HG03139 (cell line): Measurements from ENCODE around the gene ST6GALNAC4.
"Not testable (repeated sequence)": the region's sequence is repeated elsewhere in the genome, so short reads cannot be mapped to it uniquely, and the experiment has no call there.

Source experiments
- ATAC-seq: cut with Tn5 transposase; IDR thresholded peaks from one replicate; pipeline ENCODE4 v1.9.1; 2021; ENCODE audit not compliant: unreplicated experiment

The ST6GALNAC4 gene

DNA sequence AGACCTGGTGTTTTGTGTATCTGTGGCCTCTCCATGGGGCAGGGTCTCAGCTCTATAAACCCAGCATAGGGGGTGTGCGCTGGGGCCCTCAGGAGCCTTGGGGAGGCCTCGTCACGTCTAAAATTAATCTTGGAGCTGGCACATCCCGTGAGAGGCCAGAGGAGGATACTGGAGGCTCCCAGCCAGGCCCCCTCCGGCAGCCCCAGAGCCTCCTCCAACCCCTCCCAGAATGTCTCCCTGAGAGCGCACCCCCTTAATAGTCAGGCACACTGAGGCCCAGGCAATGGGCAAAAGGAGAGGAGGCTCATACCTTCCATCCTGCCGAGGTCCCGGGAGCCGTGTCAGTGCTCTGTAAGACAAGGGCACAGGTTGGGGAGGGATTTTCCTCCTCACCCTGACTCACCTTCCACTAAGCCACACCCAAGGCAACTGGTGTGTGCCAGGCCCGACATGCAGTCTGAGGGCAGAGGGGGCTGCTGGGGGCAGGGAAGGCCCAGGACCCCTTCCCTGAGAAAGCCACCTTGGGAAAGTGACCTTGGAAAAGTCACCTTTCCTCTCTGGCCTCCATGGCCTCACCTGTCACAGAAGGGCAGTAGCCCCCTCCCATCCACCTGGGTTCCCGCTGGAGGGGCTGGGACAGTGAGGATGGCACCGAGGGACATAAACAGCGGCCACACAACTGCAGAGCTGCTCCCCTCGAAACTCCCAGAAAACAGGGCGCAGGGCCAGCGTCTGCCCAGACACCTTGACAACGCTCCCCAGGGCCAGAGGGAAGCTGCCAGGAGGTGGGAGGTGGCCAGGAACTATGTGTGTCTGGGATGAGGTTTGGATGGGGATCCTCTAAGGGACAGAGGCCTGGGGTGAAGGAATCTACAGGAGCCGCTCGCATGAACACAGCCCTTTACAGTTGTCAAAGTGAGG lies 42.3 kb downstream of the ST6GALNAC4 start:
- ATAC-seq, result no peak

DNA sequence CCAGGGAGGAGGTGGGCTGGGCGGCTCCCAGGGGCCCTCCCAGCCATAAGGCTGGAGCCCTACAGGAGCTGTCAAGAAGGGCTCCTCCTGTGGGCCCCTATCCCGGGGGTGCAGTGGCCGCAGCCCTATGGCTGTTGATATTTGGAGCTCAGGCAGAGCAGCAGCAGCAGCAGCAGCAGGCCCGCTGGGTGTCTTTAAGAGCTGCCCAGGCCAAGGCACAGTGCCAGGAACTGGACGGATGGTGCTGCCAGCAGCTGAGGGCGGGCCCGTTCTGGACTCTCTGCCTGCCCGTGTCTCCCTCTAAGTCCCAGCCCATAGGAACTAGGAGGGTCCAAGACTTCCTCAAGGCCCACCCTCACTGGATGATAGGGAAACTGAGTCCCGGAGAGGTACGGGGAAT lies 43.0 kb downstream of the ST6GALNAC4 start:
- no peak for ATAC-seq

DNA sequence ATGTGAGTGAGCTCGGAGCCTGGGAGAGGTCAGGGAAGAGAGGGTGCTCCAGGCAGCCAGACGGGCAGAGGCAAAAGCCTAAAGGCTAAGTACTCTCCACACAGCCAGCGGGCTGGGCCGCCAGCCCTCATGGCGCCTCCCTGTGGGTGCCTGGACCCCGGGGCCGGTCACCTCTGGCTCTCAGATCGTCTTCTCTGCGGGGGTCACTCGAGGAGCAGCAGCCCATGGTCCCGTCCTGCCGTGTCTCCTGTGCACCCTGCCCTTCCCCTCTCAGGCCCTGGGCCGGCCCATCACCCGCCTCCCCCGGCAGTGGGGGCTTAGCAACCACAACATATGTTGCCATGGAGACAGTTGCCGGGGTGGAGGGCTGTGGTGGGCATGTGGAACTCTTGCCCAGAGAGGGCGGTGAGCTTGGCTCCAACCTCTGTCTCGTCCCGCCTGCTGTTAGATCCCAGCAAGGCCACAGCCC lies 43.6 kb downstream of the ST6GALNAC4 start:
- no peak for ATAC-seq

DNA sequence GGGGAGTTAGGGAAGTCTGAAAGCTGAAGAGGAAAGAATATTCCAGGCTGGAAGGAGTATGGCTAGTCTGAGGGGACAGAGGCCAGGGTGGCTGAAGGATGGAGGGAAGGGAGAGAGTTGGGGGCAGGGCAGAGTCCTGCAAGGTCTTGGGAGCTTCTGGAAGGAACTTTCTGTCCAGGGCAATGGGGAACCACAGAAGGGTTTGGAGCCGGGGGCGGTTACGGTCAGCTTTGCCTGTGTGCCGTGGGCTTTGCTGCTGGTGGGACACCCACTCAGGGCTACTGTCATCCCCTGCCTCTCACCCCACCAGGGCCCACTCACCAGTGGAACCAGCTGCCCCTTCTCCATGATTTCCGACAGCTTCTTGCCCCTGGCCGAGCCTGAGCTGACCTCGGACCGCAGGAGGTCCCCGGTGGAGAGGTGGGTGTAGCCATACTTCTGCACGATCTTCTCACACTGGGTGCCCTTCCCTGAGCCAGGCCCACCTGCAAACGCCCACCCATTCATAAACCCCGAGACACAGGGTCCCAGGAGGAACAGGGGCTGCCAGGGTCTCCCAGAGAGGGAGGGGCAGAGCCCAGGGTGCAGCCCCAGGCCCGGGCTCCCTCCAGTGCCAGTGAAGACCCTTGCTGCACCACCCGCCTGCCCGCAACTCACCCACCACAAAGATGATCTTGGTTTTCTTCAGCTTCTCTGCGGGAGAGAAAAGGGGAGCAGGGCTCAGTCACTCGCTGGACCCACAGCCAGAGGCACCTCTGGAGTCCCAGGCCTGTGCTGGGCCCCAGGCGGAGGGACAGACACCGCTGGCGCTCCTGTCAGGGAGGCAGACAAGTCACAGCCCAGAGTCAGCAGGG lies 44.2 kb downstream of the ST6GALNAC4 start:
- ATAC-seq, result no peak

DNA sequence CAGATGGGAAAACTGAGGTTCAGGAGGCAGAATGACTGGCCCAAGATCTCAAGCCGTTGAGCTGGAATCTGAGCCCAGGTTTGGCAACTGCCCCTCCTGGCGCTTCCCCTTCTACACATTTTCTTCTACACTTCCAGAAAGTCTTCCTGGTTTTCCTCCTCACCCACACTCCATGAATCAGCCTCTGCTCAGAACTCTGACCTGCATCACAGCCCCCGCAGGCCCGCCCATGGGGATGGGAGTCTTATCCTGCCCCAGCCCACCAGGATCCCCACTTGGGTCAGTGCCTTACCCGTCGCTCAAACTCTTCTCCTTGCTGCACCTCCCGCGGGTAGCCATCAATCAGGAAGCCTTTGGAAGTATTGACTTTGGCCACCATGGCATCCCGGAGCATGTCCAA lies 45.3 kb downstream of the ST6GALNAC4 start:
- ATAC-seq, result no peak

DNA sequence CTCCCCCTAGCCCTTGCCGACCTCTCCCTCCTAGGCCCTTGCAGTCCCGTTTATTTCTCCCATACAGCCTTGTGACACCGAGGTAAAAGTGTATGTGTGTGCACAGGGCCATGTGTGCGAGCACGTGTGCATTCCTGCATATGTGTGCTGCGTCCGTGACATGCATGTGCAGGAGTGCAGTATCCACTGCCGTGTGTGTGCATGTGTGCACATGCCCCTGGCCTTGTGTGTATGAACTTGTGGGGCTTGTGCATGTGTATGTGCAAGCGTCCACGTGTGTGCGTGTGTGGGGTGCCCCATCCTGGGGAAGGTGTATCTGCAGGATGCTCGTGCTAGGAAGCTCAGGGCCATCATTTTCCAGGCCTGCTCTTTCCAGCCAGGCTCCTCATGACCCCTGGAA lies 46.0 kb downstream of the ST6GALNAC4 start:
- no peak for ATAC-seq

DNA sequence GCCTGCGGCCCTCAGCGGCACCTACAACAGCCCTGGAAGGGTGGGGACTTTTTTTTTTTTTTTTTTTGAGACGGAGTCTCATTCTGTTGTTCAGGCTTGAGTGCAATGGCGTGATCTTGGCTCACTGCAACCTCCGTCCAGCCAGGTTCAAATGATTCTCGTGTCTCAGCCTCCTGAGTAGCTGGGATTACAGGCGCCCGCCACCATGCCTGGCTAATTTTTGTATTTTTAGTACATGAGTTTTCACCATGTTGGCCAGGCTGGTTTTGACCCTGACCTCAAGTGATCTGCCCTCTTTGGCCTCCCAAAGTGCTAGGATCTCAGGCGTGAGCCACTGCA lies 46.7 kb downstream of the ST6GALNAC4 start:
- not testable (repeated sequence) for ATAC-seq

DNA sequence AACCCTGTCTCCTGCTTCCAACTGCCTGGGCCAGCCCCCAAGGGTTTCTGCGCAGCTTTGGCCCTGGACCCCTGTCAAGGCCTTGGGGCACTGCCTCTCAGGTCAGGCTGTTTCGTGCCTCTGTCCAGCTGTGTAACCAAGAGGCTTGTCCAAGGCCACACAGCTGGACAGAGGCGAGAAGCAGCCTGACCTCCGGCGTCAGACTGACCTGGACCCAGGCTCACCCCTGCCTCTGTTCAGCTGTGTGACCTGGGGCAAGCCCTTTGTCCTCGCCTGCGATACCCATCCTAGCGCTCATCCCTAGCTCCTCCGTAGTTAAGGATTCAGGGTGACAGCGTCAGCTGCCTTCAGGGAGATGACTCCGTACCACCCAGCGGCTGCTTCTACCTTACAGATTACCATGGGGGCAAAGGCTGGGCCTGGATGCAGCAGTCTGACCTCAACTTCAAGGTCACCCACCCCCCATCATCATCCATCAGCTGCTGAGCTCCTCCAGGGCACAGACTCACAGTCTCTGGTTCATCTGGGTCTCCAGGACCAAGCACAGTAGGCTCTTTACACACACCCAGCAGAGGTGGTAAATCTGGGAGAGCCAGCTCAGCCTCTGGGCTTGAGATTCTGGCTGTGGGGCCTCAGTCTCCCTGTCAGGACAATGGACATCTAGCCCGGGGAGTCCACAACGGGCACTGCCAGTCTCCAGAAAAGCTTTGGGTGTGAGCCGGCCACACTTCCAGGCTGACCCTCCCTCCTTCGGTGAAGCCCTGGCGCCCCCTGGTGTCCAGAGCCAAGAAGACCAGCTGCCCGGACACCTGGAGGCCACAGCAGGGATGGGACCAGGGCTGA lies 47.3 kb downstream of the ST6GALNAC4 start:
- ATAC-seq, result no peak

DNA sequence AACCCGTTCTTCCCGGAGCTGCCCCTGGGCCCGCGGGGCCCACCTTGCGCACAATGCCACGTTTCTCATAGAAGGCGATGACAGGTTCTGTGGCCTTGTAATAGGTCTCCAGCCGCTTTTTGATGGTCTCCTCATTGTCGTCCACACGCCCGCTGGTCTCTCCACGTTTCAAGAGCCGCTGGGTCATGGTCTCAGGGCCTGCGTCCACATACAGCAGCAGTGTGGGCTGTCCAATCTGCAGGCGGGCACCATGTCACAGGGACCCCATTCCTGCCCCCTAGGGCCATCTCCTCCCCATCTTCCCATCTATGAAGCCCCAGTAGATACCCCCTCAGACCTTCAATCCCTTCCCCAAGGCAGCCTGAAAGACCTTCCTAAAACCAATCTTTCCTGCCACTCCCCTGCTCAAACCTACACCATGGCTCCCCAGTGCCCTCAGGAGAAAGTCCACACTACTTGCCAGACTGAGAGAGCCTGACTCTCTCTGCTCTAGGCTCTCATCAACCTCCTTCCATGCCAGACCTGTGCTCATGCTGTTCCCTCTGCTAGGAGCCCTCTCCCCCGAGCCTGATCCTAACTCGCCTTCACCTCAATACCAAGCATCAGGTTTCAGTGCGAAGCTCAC lies 48.5 kb downstream of the ST6GALNAC4 start:
- ATAC-seq, result no peak

DNA sequence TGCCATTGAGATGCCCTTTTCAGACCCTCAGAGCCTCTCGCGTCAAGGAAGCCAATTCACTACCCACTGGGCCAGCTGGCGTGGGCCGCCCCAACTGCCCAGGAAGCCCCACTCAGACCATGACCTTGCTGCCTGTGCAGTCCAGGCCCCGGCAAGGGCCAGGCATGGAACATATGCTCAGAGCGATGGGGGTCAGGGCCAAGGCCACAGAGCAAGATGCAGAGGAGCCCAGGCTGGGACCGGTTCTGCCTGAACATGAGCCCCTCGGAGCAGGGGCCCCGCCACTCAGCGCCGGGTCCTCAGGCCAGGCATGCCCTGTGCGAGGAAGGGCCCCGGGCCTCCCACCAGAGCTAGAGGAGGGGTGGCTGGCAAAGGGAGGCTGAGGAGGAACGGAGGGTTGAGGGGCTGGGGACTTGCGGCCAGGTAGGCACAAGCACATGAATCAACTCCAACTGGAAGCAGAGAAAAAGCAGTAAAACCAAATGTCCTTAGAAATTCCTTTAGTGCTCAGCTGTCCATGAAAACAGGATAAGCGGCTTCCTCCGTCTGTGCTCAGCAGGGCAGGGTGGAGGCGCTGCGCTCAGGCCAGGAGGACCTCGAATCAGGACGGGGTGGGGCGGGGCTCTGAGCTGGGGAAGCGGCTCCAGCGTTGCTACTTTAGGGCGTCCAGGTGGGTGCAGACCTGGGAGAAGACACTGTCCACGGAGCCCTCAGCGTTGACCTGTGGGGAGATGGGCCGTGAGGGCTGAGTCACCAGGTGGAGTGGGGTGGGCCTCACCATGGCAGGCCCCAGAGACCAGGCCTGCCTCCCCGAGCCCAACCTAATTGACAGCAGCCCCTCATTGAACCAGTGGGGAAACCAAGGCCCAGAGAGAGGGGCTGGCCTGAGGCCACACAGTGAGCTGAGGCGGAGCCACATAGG lies 49.2 kb downstream of the ST6GALNAC4 start:
- no peak for ATAC-seq

DNA sequence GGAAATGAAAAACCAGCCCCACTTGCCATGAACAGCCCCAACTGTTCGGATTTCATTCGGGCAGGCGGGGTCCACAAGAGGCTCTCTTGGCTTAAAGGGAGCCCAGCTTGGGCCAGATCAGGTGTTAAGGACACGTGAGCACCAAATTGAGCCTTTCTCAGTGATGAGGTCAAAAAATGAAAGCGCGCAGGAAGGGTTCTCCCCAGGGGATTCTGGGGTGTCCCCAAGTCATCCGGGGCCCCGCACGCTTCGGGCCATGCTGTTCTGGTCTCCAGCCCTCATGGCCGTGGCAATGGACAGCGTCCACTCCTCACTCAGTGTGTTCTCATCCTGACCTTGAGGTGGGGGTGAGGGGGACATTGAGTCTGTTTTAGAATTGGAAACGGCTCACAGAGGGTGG lies 50.3 kb downstream of the ST6GALNAC4 start:
- ATAC-seq, result no peak

DNA sequence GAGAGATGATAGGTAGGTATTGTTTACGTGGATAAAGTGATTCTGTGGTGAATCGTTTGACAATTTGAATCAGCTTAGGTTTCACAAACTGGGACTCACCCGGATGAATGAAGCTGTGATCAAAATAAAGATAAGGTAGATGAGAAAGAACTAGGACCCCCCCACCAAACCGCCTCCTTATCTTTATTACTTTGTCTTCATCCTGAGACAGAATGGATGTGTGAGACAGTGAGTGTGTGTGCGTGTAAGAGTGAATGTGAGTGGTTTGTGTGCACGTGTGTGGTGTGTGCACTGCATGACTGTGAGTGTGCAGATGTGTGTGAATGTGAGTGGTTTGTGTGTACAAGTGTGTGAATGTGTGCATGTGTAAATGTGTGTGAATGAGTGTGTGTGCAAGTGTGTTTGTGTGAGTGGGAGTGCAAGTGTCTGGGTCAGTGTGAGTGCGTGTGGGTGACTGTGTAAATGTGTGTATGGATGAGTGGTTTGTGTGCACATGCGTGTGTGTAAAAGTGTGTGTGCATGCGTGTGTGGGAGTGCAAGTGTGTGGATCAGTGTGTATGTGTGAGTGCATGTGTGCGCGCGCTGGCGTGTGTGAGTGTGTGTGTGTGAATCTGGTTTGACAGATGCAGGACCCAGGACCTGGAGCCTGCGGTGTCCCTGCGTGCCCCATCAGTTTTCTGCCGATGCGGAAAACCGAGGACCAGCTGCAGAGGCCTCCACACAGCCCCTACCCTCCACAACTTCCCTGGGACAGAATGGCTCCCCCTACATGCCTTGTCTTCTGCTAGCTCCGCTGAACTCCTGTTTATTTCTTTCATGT lies 51.0 kb downstream of the ST6GALNAC4 start:
- ATAC-seq, result no peak

DNA sequence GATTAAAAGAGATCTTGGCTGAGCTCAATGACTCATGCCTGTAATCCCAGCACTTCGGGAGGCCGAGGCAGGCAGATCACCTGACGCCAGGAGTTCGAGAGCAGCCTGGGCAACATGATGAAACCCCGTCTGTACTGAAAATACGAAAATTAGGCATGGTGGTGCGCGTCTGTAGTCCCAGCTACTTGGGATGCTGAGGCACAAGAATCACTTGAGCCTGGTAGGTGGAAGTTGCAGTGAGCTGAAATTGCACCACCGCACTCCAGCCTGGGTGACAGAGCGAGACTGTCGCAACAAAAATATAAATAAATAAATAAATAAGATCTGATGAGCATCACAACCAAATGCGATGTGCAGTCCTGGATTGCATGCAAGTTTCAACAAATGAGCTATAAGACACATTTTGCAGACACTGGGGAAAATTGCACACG lies 53.6 kb downstream of the ST6GALNAC4 start:
- ATAC-seq, result no peak

DNA sequence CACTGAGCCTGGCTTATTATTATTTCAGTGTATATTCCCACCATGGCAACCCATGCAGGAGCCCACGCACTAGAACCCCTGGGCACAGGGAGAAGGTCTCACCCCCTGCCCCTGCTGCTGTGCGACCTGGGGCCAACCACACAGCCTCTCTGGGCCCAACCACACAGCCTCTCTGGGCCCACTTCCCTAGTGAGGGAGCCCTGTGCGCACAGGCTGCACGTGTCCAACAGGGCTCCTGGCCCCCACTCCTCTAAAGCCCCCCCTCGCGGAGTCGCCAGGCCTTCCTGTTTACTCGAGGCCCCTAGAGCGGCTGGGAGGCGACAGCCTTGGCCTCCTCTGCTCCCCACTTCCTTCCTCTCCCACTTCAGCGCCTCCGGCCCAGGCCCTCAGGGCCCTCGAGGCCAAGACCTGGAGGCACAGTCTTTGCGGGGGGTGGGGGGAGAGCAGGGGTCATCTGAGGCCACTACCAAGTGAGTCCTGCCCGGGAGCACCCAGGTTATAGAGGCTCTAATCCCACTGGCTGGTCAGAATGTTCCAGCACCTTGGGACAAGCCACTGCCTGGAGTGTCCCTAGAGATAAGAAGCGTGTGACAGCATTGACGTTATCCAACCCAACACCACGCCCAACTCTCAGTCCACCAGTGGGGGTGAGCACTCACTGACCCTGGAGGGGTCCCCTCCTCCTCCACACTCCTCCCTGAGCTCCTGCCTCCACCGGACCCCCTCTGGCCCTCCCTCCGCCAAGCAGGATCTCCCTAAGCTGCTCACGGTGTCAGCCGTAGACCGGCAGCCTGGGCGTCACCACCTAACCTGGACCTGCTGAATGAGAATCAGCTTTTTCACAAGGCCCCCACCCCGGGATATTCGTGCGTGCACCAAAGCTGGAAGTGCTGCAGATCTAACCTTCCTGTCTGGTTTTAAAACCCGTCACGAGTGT lies 54.5 kb downstream of the ST6GALNAC4 start:
- no peak for ATAC-seq

DNA sequence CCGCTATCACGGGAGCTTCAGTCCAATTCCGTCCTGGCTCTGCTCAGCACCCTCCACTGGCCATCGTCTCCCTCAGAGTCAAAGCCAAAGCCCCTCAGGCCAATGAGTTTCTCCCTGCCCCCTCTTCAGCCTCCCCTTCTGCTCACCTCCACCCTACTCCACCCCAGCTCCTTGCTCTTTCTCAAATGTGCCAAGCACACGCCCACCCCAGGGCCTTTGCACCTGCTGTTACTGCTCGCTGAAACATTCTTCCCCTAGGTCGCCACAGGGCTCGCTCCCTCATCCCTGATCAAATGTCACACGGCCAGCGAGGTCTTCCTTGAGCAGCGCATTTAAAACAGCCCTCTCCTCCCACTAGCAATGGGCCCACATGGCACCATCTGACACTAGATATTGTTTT lies 56.1 kb downstream of the ST6GALNAC4 start:
- ATAC-seq, result no peak

DNA sequence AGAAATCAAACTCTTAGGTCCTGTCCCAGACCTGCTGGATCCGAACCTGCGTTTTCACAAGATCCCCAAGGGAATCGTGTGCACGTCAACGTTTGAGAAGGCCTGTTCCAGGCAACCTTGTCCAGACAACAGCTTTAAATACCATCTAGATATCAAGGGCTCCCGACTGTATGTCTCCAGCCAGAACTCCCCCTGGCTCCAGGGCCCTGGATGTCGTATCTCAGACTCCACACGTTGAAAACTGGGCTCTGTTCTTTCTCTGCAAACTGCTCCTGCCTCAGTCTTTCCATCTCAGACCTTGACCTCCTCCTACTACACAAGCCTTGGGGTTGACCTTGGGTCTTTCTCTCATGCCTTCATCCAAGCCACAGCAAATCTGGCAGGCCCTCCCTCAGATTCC lies 56.6 kb downstream of the ST6GALNAC4 start:
- ATAC-seq, result no peak

DNA sequence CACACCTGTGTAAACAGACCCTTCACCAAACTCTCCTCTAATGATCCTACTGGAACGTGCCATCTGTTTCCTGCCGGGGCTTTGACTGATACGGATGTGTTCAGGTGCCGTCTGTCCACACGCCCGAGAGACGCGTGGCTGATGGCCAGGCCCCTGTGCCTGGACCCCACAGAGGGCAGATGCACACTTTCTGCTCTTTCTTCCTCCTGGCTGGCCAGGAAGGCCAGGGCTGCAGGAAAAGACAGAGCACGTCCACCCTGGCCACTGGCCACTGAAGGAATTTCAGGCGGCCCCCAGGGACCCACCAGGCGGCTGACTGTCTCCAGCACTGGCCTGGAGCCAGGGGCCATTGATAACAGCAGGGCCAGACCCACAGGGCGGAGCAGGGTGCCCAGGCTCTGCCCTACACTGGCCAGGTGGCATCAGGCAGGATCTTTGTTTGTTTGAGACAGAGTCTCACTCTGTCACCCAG lies 58.8 kb downstream of the ST6GALNAC4 start:
- ATAC-seq, result no peak
